GM18517 (cell line): ENCODE measurements around the gene FAM222B.

Experiments used
- ATAC-seq: cut with Tn5 transposase; IDR thresholded peaks from one replicate; pipeline ENCODE4 v1.9.1; 2021; ENCODE audit warnings: mild to moderate bottlenecking, moderate library complexity; ENCODE audit not compliant: unreplicated experiment

The FAM222B gene

DNA sequence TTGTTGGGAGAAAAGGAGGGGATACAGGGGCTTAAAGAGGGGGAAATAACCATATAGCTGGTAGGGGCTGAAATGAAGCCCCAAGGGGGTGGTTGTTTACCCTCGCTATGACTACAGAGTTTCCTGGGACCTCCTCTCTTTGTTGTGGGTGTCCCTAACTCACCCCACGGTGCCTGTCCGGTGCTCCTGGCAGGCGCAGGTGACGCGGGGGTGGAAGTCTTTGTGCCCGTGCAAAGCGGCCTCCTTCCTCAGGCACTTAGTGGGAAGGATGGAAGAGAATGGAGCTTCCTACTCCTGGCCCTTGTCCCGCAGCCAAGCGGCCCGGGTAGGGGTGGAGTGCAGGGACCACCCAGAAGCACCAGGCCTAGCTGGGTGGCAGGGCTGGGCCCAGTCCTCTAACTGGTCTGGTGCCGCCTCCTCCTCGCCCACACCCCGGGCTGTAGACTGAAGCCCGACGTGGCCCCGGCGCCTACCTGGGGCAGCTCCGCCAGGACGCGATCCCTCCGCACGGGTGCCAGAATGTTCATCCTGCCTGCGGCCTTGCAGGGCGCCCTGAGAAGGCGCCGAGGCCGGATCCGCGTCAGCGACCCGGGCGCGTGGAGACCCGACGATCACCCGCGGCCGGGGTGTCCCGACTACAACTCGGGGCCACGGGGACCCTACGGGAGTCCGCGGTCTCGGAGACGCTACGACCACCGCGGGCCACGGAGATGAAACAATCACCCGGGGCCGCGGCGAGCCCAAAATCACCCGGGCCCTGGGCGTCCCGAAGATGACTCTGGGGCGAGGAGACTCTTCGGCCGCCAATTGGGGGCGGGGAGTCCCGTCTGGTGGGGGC is 125.6 kb downstream of the FAM222B start:
- ATAC-seq: no peak

DNA sequence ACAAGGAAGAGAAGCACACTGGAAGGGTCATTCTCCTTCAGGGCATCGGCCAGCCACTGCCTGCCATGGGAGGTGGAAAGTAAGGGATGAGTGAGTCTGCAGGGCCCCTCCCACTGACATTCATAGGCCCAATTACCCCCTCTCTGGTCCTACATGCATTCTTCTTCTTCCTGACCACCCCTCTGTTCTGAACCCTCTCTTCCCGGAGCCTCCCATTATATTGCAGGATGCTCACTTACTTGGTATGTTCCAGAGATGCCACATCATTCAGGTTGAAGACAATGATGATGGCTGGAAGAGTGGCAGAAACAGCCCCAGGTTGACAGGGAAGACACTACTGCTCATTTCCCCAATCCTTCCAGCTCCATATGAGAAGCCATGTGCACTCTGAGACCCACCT is 127.4 kb downstream of the FAM222B start:
- ATAC-seq: no peak

DNA sequence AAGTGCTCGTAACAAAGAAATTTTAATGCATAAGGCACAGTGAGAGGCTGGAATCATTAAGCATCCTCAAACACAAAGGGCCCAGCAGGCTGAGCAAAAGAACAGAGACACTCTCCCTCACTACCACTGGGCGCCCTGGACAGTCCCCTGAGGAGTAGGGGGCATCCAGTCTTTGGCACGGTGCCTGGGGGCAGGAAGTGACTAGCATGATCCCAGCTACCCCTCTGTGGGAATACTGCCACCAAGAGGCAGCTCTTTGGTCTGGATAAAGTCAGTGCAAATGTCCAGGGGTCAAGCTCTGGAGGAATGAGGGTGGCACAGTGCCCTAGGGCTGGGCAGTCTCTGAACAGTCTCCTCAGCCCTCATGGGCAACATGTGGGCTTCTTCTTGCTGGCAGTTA is 128.3 kb downstream of the FAM222B start:
- no peak for ATAC-seq

DNA sequence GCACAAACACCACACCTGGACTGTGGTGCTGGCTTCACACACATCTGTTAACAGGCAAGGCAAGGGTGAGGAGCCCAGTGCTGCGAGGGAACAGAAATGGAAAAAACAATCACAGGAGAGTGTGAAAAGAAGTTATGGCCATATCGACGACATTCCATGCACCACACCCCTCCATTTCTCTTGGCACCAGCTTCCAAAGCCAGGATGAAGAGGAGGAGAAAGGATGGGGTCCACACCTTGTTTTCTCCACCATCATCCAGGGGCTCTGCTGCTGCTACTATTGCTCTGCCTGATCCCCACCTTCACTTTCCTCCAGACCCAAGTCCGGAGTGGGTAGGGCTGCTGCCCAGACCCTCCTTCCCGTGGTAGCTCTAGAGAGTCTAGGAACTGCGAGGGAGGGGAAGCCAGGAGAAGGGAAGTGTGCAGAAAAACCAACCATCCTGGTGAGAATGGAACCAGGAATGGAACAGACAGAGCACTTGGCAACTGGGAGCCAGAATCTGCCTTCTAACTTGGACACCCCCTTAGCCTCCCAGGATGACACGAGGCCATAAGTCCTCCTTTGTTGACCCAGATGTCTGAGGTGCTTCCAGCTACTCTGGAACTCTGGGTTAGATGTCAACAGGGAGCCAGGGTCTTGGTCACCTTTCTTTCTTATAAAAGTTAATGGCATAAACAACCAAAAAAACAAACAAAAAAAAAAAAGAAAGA is 129.7 kb downstream of the FAM222B start:
- ATAC-seq: no peak

DNA sequence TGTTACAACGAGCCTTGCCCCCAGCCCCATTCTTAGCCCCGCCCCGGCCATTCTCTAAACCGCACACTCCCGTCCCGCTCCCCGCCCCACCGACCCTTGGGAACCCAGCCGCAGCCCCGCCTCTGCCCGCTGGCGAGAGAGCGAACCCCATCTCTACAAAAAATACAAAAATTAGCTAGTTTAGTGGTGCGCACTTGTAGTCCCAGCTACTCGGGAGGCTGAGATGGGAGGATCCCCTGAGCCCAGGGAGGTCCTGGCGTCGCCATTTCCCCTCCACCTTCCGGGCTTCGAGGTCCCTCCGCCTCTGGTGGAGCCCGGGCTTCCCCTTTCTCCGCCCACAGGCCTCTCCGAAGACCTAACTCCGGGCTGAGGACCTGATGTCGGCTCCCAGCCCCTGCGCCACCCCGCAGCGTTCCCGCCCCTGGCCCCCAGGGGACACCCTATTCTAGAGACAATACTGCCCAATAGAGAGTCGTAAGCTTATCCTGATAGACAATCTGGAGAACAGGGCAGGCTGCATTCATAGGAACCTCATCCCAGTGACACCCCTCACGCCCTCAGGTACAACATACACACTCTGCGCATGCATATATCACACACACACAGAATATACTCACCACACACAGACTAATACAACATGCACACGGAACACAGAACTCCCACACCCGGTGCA is 130.4 kb downstream of the FAM222B start:
- ATAC-seq: no peak

DNA sequence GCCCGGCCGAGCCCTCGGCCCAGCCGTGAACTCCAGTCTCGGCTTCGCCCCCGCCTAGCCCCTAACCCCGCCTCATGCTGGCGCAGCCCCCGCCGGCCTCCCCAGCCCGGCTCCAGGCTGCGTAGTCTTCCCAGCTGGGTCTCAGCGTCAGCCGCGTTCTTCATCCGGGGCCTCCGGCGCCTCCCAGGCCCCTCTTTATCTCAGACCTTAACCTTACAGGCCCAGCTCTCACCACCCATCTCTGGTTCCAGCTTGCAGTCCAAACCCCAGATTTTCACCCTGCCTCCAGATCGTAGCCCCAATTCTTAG is 130.9 kb downstream of the FAM222B start, which contains the start of gene PROCA1:
PROCA1 (minus strand) TSS at position 166 of the 309 bp plus-strand sequence. CDS start 228 bp downstream, outside the sequence.
- no peak for ATAC-seq

DNA sequence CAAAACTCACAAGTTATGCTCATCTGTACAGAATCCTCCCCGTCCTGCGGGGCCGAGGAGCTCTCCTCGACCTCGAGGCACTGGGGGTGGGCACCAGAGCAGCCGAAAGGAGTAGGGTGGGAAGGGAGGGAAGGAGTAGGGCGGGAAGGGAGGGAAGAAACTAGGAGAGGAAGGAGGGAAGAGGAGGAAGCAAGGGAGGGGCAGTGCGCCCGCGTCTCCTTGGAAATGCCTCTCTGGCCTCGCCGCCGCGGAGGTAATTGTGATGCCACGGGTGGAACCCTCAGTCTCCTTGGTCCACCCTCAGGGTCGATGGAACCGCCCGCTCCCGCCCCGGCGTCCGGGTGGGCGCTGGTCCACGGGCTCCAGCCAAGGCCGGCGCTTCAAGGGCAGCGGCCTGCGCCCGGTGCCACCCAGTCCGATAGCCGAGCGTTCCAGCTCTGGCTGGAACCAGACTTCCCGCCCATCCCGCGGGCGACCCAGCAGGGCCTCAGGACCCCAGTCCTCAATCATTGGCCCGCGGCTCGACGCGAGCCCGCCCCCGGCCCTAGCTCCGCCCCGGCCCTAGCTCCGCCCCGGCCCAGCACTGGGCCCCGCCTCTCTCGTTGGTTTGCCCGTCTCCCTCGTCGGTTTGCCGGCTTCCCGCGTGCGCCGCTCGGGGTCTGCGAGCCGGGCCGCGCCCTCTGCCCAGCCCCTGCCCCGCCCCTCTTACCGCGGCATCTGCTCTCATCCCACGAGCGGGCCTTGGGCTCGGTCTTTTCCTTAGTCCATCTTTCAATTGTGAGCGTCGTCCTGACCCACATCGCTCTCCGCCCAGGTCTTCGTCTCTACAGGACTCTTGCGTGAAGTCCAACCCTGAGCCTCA is 131.5 kb downstream of the FAM222B start:
- ATAC-seq: peak; percentile 73

DNA sequence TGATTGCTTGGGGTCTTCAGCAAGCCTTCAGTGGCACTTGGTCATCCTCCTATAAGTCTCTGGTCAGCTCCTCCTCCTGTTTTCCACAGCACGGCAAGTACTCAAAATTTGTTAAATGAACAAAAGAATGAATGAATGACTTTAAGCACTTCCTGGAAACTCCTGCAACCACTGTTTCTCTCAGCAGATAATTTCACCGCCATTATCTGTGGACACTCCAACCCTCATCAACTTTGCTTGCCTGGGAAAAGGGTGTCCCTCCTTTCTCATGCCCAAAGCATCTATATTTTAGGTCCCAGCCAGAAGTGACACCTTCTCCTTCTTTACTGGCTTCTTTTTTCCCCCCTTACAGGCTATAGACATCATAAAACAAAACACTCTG is 135.3 kb downstream of the FAM222B start:
- no peak for ATAC-seq

DNA sequence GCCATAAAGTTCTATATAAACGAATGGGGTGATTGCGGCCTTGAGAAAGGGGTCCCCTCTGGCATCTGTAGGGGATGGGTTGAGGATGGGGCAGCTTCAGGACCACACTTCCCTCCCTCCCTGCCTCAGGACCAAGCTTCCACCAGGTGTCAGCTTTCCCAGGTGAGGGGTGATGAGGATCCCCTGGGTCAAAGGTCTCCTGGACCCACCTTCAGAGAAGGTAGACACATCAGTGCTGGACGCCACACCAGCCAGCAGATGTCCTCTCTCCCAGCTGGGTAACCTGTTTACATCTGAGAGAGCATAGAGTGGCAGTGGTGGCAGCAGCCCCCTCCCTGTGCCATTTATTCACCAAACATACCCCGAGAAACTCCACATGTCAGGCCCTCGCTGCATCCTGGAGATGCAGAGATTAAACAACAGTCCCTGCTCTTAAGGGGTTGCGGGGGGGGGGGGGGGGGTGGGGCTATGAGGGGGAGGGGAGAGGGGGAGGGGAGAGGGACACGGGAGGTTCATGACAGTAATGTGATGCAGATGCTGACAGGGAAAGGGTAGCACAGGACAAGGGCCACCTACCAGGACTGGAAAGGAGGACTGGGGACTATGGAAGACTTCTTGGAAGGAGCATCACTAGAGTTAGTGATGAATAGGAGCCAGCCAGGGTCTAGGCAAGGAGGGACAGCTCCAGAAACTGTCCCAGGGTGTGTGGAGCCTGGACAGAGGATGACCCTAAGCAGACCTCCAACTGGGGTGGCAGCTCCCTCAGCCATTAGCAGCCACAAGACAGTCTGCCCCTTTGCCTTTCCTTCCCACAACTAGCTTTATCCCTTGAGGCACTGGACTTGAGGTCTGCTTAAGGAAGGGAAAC is 135.9 kb downstream of the FAM222B start:
- ATAC-seq: no peak
